ENCODE data around the gene YIF1B. TPM values are rescaled to one million over a fixed set of nuclear protein-coding genes. Genes with fewer than 3 reads are reported as not detected.

The YIF1B gene, protein sequence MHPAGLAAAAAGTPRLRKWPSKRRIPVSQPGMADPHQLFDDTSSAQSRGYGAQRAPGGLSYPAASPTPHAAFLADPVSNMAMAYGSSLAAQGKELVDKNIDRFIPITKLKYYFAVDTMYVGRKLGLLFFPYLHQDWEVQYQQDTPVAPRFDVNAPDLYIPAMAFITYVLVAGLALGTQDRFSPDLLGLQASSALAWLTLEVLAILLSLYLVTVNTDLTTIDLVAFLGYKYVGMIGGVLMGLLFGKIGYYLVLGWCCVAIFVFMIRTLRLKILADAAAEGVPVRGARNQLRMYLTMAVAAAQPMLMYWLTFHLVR
- 65.8 and 103 TPM in 2 replicates for total RNA-seq

DNA sequence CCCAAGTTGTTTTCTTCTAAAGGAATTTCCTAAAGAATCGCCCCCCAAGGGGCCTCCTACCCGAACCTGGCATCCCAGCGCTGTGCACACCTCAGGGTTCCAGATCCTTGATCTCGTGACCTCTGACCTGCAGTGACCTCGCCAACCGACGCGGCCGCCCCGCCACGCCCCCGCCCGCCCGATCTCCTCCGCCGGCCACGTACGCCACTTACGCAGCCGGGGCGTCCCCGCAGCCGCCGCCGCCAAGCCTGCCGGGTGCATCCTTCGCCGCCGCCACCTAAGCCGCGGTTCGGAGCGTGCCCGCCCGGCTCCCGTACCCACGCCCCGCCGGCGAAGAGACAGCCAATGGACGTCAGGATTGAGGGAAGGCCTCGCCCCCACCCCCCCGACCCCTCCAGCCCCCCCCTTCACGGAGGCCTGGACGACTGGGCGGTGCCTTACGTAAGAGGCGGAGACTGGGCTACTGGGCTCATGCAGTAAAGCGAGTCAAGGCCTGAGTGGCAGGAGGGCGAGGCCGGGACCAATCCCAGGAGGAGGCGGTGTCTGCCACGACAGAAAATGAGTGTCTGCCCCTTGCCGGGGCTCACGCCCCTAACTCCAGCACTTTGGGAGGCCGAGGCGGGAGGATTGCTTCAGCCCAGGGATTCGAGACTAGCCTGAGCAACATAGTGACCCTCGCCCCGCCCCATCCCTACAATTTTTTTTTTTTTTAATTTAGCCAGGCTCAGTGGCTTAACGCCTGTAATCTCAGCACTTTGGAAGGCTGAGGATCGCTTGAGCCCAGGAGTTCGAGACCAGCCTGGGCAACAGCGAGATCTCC lies at the start of gene YIF1B:
TSS of gene YIF1B (minus strand) at position 291 of the 820 bp plus-strand sequence. CDS start at position 261, 30 bp downstream.

DNA sequence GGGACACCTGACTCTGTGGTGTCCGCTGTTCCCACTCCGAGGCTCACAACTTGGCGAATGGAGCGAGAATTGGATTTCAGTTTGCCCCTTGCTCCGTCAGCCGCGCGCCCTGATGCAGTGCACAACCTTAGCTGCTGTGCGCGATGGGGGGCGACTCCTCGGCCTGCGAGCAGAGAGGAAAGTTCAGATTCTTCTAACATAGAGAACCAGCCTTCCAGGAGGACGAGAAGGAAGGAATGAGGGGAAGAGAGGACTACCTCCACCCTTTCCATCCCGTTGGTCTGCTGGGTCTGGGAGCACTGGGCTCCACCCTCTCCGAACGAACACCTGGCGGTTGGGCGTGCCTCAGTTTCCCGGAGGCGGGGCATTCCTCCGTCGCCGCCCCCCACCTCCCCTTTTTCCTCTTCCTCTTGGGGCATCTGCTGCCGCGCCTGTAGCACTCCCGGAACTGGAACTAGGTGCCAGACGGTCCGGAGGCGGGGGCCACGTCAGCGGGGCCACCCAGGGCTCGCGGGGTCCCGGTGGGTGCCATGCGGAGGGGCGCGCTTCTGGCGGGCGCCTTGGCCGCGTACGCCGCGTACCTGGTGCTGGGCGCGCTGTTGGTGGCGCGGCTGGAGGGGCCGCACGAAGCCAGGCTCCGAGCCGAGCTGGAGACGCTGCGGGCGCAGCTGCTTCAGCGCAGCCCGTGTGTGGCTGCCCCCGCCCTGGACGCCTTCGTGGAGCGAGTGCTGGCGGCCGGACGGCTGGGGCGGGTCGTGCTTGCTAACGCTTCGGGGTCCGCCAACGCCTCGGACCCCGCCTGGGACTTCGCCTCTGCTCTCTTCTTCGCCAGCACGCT lies 3.9 kb upstream of the YIF1B start, which contains the start of gene KCNK6:
TSS of gene KCNK6 (plus strand) at position 425 of the 838 bp plus-strand sequence. CDS start at position 531, 106 bp downstream.

DNA sequence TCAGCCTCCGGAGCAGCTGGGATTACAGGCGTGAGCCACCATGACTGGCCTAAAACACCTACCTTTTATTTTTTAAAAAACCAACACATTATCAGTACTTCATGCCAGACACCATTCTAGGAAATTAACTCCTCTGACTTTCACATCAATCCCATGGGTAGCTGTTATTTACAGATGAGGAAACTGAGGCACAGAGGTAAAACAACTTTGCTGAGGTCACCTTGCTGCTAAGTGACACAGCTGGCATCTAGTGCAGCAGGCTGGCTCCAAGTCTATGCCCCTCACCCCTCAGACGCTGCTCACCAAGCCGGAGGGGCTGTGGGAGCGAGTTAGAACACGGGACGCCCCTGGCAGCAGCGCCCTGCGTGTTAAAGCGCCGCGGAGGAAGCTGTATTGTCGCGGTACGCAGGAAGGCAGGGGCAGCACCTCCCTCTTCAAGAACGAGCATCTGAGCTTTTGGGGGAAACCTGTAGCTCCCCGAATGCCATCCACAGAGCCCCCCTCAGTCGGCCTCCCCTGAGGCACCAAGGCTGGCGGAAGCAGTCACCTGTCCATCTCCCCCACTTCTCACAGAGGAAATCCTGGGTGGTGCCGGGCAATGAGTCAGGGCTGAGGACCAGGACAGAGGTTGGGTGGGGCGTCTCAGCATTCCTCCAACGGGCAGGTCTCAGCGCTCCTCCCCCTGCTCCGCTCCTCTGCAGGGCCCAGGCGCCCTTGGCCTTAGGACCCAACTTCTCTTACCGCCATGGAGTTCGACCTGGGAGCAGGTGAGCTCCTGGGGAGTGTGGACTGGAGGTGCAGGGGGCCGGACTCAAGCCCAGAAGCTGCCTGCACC lies 12.0 kb downstream of the YIF1B start, which contains the start of gene C19orf33:
TSS of gene C19orf33 (plus strand) at position 735 of the 835 bp plus-strand sequence. CDS start at position 746, 11 bp downstream.

DNA sequence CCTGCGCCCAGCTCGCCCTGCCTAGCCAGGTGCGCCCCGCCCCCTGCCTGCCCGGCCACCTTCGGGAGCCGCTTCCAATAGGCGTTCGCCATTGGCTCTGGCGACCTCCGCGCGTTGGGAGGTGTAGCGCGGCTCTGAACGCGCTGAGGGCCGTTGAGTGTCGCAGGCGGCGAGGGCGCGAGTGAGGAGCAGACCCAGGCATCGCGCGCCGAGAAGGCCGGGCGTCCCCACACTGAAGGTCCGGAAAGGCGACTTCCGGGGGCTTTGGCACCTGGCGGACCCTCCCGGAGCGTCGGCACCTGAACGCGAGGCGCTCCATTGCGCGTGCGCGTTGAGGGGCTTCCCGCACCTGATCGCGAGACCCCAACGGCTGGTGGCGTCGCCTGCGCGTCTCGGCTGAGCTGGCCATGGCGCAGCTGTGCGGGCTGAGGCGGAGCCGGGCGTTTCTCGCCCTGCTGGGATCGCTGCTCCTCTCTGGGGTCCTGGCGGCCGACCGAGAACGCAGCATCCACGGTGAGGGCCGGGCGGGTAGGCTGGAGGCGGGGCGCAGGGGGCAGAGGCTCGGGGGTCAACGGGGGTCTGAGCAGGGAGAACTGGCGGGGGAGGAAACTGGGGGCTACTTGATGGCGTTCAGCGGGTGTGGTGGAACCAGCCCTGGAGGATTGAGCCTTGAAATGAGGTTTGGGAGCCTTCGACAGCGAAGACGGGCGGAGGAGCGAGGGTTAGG lies 51.1 kb downstream of the YIF1B start, which contains the start of gene SPINT2:
TSS of gene SPINT2 (plus strand) at position 88 of the 727 bp plus-strand sequence. CDS start at position 408, 320 bp downstream.

Other genes starting within 250 kb of the YIF1B start
- gene DPF1, start 91.7 kb downstream of the YIF1B start, total RNA-seq, result 0.09 and 0.82 TPM in 2 replicates
- gene PPP1R14A, start 59.6 kb downstream of the YIF1B start, total RNA-seq, result 0.34 and 36.8 TPM in 2 replicates
- gene SPINT2, start 51.4 kb downstream of the YIF1B start, total RNA-seq, result 3.3 TPM in 1 of 2 replicates, not detected in the other
- 1.5 and 1.6 TPM in 2 replicates for gene C19orf33, start 11.7 kb downstream of the YIF1B start, total RNA-seq
- gene KCNK6, start 3.9 kb upstream of the YIF1B start, total RNA-seq, result 3.7 and 11.3 TPM in 2 replicates
- 0.12 TPM in 1 of 2 replicates, not detected in the other for gene CATSPERG, start 19.9 kb upstream of the YIF1B start, total RNA-seq
- 218 and 268 TPM in 2 replicates for gene PSMD8, start 58.6 kb upstream of the YIF1B start, total RNA-seq
- gene GGN, start 72.1 kb upstream of the YIF1B start, total RNA-seq, result 0.23 and 0.43 TPM in 2 replicates
- gene SPRED3, start 72.8 kb upstream of the YIF1B start, total RNA-seq, result 0.35 and 0.51 TPM in 2 replicates
- 18.3 and 23.6 TPM in 2 replicates for gene FAM98C, start 87.1 kb upstream of the YIF1B start, total RNA-seq
- 0.12 TPM in 1 of 2 replicates, not detected in the other for gene RASGRP4, start 110.3 kb upstream of the YIF1B start, total RNA-seq
- gene RYR1, start 117.7 kb upstream of the YIF1B start, total RNA-seq, result under 0.01 and 2.0 TPM in 2 replicates

All from pericardium fibroblast (primary cell).